K562 (cell line): ENCODE results near the gene KRTAP10-6. TPM values are rescaled to one million over a fixed set of nuclear protein-coding genes. Genes with fewer than 3 reads are reported as not detected.

Source experiments
- CBFA2T2 ChIP-seq: fragments of 450-650 bp; conservative IDR thresholded peaks from 2 replicates; pipeline ENCODE4 v1.6.1; 2017; ENCODE audit warnings: mild to moderate bottlenecking
- CREM ChIP-seq: IDR thresholded peaks from 2 replicates; pipeline ENCODE4 v1.6.1; 2014; ENCODE audit warnings: antibody characterized with exemption, low read depth
- DMBX1 ChIP-seq: fragments of 250-450 bp; sonication (Bioruptor Pico); IDR thresholded peaks from 2 replicates; pipeline ENCODE4 v1.8.0; 2022; ENCODE audit warnings: inconsistent platforms, mild to moderate bottlenecking, moderate library complexity, borderline replicate concordance
- DPF2 ChIP-seq: fragments of 450-650 bp; IDR thresholded peaks from 2 replicates; pipeline ENCODE4 v1.6.1; 2016
- EP300 ChIP-seq: IDR thresholded peaks from 2 replicates; pipeline ENCODE4 v1.6.1; 2012; ENCODE audit warnings: low read length, improper control_type of control experiment
- EWSR1 ChIP-seq: fragments of 450-650 bp; IDR thresholded peaks from 2 replicates; pipeline ENCODE4 v1.6.1; 2018; ENCODE audit warnings: borderline replicate concordance, mild to moderate bottlenecking, low read depth, moderate library complexity; ENCODE audit not compliant: partially characterized antibody
- LEF1 ChIP-seq: fragments of 450-650 bp; IDR thresholded peaks from 2 replicates; pipeline ENCODE4 v1.6.1; 2016; ENCODE audit warnings: mild to moderate bottlenecking
- MEIS2 ChIP-seq: fragments of 450-650 bp; IDR thresholded peaks from 2 replicates; pipeline ENCODE4 v1.6.1; 2014; ENCODE audit warnings: mild to moderate bottlenecking; ENCODE audit not compliant: partially characterized antibody
- NBN ChIP-seq: fragments of 450-650 bp; IDR thresholded peaks from 2 replicates; pipeline ENCODE4 v1.6.1; 2016; ENCODE audit warnings: low read depth, mild to moderate bottlenecking
- NRF1 ChIP-seq, 2 experiments: fragments of 450-650 bp; IDR thresholded peaks in 1 of 2; conservative IDR thresholded peaks in 1 of 2; 2 replicates each; pipeline ENCODE4 v1.6.1; 2014; ENCODE audit warnings: mild to moderate bottlenecking in 2 of 2
- POLR2B ChIP-seq: fragments of 450-650 bp; IDR thresholded peaks from 2 replicates; pipeline ENCODE4 v1.6.1; 2018; ENCODE audit warnings: low read depth; ENCODE audit not compliant: partially characterized antibody
- RCOR1 ChIP-seq, 2 experiments: IDR thresholded peaks; 2 replicates each; pipeline ENCODE4 v1.6.1; 2012; ENCODE audit warnings: low read depth in 2 of 2, low read length in 2 of 2, borderline replicate concordance in 1 of 2, improper control_type of control experiment in 1 of 2
- SFPQ ChIP-seq: fragments of 200-400 bp; formaldehyde crosslinking; IDR thresholded peaks from 2 replicates; pipeline ENCODE4 v1.6.1; 2017; ENCODE audit warnings: mild to moderate bottlenecking, low read depth, low read length, moderate library complexity
- SRF ChIP-seq, 2 experiments: fragments of 250-450, 450-650 bp in 1 of 2; sonication (Bioruptor Pico) in 1 of 2; sonication (generic) in 1 of 2; formaldehyde crosslinking; IDR thresholded peaks; 2 replicates each; pipeline versions ENCODE4 v1.5.0 to v1.5.1; 2020 to 2022; ENCODE audit warnings: mild to moderate bottlenecking in 1 of 2, missing genetic modification reagents in 1 of 2
- TFAP4 ChIP-seq: sonication (generic); formaldehyde crosslinking; IDR thresholded peaks from 2 replicates; pipeline ENCODE4 v1.8.0; 2022; ENCODE audit warnings: missing genetic modification reagents, mild to moderate bottlenecking, moderate library complexity, borderline replicate concordance
- VEZF1 ChIP-seq: fragments of 200-800 bp; sonication (Bioruptor generic); IDR thresholded peaks from 2 replicates; pipeline ENCODE4 v1.6.1; 2017; ENCODE audit warnings: missing genetic modification characterization, missing compliant biosample characterization
- ZNF184 ChIP-seq: sonication (generic); formaldehyde crosslinking; IDR thresholded peaks from 2 replicates; pipeline ENCODE4 v1.5.0; 2020; ENCODE audit warnings: missing genetic modification reagents
- ZNF431 ChIP-seq: sonication (generic); formaldehyde crosslinking; IDR thresholded peaks from 2 replicates; pipeline ENCODE4 v1.8.0; 2022; ENCODE audit warnings: mild to moderate bottlenecking, missing genetic modification reagents
- ZNF589 ChIP-seq: fragments of 200-800 bp; sonication (Bioruptor generic); IDR thresholded peaks from 2 replicates; pipeline ENCODE4 v1.6.1; 2016; ENCODE audit warnings: low read depth, missing genetic modification characterization, missing compliant biosample characterization
- ZNF76 ChIP-seq: fragments of 250-450 bp; sonication (Bioruptor Pico); IDR thresholded peaks from 2 replicates; pipeline ENCODE4 v1.4.0; 2020; ENCODE audit warnings: mild to moderate bottlenecking, moderate library complexity, borderline replicate concordance
- polyA plus RNA-seq, 8 experiments: library from polyadenylated mRNA; depleted of rRNA in 4 of 8; stranded (reverse) in 5 of 8; unstranded in 3 of 8; fragments of >200 nt; fragmentation: Nextera tagmentation in 2 of 8; fragmentation: Illumina TruSeq in 1 of 8; extraction: Ambion mirVana in 2 of 8; extraction: Trizol in 1 of 8; gene quantifications; 2 replicates each; pipeline versions ENCODE4 v1.2.1 to v1.2.3, GENCODE V29; 2011 to 2014; ENCODE audit warnings: inconsistent platforms in 1 of 8, missing spikeins in 1 of 8
- total RNA-seq, 7 experiments: library from RNA; depleted of rRNA in 6 of 7; stranded (reverse); fragments of >200 nt in 6 of 7; fragmentation: Illumina TruSeq in 2 of 7; extraction: Trizol in 2 of 7; gene quantifications; 2 replicates each; pipeline versions ENCODE4 v1.2.1 to v1.2.3, GENCODE V29; 2011 to 2021; ENCODE audit warnings: low replicate concordance in 1 of 7
- TF ChIP-seq, protein P1 (sequence below), 2 experiments: IDR thresholded peaks in 1 of 2; conservative IDR thresholded peaks in 1 of 2; 2 replicates each; pipeline ENCODE4 v1.6.1; 2016; ENCODE audit warnings: low read depth in 2 of 2, mild to moderate bottlenecking in 1 of 2, missing compliant biosample characterization in 1 of 2, missing genetic modification characterization in 1 of 2, moderate library complexity in 1 of 2

KRTAP10-6 gene
- total and polyA plus RNA-seq, 9 of the 15 experiments (the other 6 are each of a cell fraction or from before 2014, with no cell fraction given) = not detected

- peak; percentile 27; the same call in 1 of the 2 replicates for TF ChIP-seq VEZF1 (CRISPR knock-in tag)
- TF ChIP-seq CREM = peak; percentile 57; the same call in 1 of the 2 replicates
- TF ChIP-seq ZNF589 (CRISPR knock-in tag) = peak; percentile 69; the same call in 1 of the 2 replicates
- no peak for TF ChIP-seq ZNF184 (CRISPR knock-in tag)
- no peak for TF ChIP-seq EWSR1
- TF ChIP-seq RCOR1 (IDR thresholded peaks at IDR 0.05; ENCODE audit: borderline replicate concordance in 1 of 2, low read depth in 2 of 2, low read length in 2 of 2) = 0 out of 4 replicates have a peak, but pooled peaks of 1 of the 2 experiments have one; percentile 22
- TF ChIP-seq CBFA2T2 = peak; percentile 52
- TF ChIP-seq, protein P1, sequence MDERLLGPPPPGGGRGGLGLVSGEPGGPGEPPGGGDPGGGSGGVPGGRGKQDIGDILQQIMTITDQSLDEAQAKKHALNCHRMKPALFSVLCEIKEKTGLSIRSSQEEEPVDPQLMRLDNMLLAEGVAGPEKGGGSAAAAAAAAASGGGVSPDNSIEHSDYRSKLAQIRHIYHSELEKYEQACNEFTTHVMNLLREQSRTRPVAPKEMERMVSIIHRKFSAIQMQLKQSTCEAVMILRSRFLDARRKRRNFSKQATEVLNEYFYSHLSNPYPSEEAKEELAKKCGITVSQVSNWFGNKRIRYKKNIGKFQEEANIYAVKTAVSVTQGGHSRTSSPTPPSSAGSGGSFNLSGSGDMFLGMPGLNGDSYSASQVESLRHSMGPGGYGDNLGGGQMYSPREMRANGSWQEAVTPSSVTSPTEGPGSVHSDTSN (CRISPR knock-in tag; IDR thresholded peaks at IDR 0.05; ENCODE audit: low read depth) = no peak
- TF ChIP-seq, protein P1 (tag; conservative IDR thresholded peaks at IDR 0.05; ENCODE audit: low read depth) = peak; percentile 86
- TF ChIP-seq DPF2 = peak; percentile 29; the same call in 1 of the 2 replicates
- TF ChIP-seq MEIS2 = peak; percentile 83
- TF ChIP-seq SRF (CRISPR knock-in tag; IDR thresholded peaks at IDR 0.05) = peak in 1 of 2 experiments; percentile 71; a peak in 1 of 4 replicates
- peak; percentile 60; the same call in 1 of the 2 replicates for TF ChIP-seq EP300
- TF ChIP-seq TFAP4 (CRISPR knock-in tag) = peak; percentile 86; the same call in 1 of the 2 replicates
- peak; percentile 81 to 85 for TF ChIP-seq NRF1 (conservative IDR thresholded peaks at IDR 0.05 in 1 of 2, IDR thresholded peaks at IDR 0.05 in 1 of 2)
- no peak for TF ChIP-seq LEF1
- TF ChIP-seq DMBX1 (CRISPR knock-in tag) = peak; percentile 70; the same call in 1 of the 2 replicates
- no peak for TF ChIP-seq ZNF431 (CRISPR knock-in tag)
- peak; percentile 53; the same call in 1 of the 2 replicates for TF ChIP-seq ZNF76 (CRISPR knock-in tag)
- TF ChIP-seq POLR2B = no peak
- TF ChIP-seq SFPQ = no peak
- 0 out of 2 replicates have a peak, but pooled peaks have one; percentile 44 for TF ChIP-seq NBN
Observed at GRCh38 chr21:44582055-44582454, 10.2 kb downstream of the KRTAP10-6 start (continued).
